Lower leg skin (tissue), 3 donors: Measurements from ENCODE around the gene ENOX1.

ENCODE experiments used
- CTCF ChIP-seq, 3 donors: fragments of 450-650 bp; IDR thresholded peaks; one replicate each; pipeline ENCODE4 v1.5.1; 2016; ENCODE audit warnings: antibody characterized with exemption in 3 of 3, mild to moderate bottlenecking in 3 of 3, moderate library complexity in 2 of 3
- POLR2A ChIP-seq, 2 donors: fragments of 450-650 bp; IDR thresholded peaks; one replicate each; pipeline ENCODE4 v1.6.1; 2016 to 2017; ENCODE audit warnings: antibody characterized with exemption in 2 of 2, mild to moderate bottlenecking in 1 of 2, moderate library complexity in 1 of 2

GRCh38 chr13:43377973-43378372, 408.8 kb downstream of the ENOX1 start:
- TF ChIP-seq CTCF (IDR thresholded peaks at IDR 0.05), result no peak
- TF ChIP-seq POLR2A (IDR thresholded peaks at IDR 0.05), result no peak
